Ovary (tissue), 3 donors: ENCODE data around the gene PHKA1.
"Not testable (repeated sequence)": the region's sequence is repeated elsewhere in the genome, so short reads cannot be mapped to it uniquely, and the experiment has no call there.

ENCODE experiments used
- CTCF ChIP-seq, 3 donors: fragments of 450-650 bp in 2 of 3; fragments of 200-600 bp in 1 of 3; IDR thresholded peaks; one replicate each; pipeline versions ENCODE4 v1.5.1 to v1.8.0; 2016 to 2022; ENCODE audit warnings: antibody characterized with exemption in 3 of 3, mild to moderate bottlenecking in 1 of 3
- EP300 ChIP-seq: sonication (generic); formaldehyde crosslinking; IDR thresholded peaks from one replicate; pipeline ENCODE4 v1.6.1; 2017; ENCODE audit warnings: antibody characterized with exemption
- donor health status: DM: no; HTN: no; CAD: no.

- TF ChIP-seq EP300; CTCF (IDR thresholded peaks at IDR 0.05): not testable (repeated sequence)
Measured at GRCh38 chrX:72733636-72734035, 19.5 kb upstream of the PHKA1 start.
